NOMO-1 treated with dmso at 0.1 percent for 144 hours (cell line): Measurements from ENCODE around the gene GNA14.
"Not testable (repeated sequence)": the region's sequence is repeated elsewhere in the genome, so short reads cannot be mapped to it uniquely, and the experiment has no call there.

Experiments used
- DNase-seq: peaks from one replicate; lab custom pipeline; 2025; ENCODE audit not compliant: unreplicated experiment; lab: John Stamatoyannopoulos, UW

Gene GNA14

GRCh38 chr9:77592476-77592875 is 55.6 kb downstream of the GNA14 start:
- DNase-seq, result no peak

GRCh38 chr9:77589046-77589795 is 58.9 kb downstream of the GNA14 start:
- DNase-seq, result no peak

- no peak for DNase-seq
Measured at GRCh38 chr9:77588271-77588937, 59.7 kb downstream of the GNA14 start.

GRCh38 chr9:77587851-77588250 is 60.3 kb downstream of the GNA14 start:
- no peak for DNase-seq

GRCh38 chr9:77587042-77587441 is 61.1 kb downstream of the GNA14 start:
- no peak for DNase-seq

- DNase-seq, result no peak
Measured at GRCh38 chr9:77586591-77586990, 61.5 kb downstream of the GNA14 start.

GRCh38 chr9:77585335-77585786 is 62.8 kb downstream of the GNA14 start:
- DNase-seq, result no peak

GRCh38 chr9:77584927-77585326 is 63.2 kb downstream of the GNA14 start:
- not testable (repeated sequence) for DNase-seq

- DNase-seq, result no peak
Measured at GRCh38 chr9:77582961-77583576, 65.1 kb downstream of the GNA14 start.

DNA sequence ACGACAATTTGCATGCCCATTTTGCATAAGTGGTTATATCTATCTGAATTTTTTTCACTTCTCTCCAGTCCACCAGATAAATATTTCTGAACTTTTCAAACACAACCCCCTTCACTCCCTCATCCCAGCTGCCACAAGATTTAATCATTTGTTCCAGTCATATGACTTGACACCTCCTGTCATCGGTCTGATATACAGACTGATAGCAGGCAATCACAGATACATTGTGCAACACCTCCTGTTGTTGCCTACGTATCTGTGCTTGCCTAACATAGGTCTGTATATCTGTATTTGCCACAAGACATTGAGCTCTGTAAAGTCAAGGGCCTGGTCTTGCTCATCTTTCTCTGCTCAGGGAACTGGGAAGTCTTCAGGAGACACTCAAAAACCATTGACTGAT is 65.6 kb downstream of the GNA14 start:
- DNase-seq, result no peak

DNA sequence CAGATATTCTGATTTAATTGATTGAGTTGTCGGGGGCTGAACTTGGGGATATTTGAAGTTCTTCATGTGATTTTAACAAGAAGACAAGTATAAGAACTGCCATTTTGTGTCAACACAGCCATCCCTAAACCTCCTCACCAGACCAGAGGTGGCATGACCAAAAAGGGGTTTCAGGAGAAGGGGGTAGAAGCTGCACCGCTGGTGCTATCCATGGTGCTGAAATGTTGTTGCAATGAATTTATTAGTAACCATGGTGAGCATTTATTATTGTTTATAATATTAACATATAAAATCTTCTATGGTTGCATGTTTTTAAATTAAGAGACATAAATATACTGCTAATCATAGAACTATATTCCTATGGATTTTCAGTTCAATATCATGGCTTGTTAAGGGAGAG is 72.3 kb downstream of the GNA14 start:
- DNase-seq, result no peak

- no peak for DNase-seq
Measured at GRCh38 chr9:77569335-77569734, 78.8 kb downstream of the GNA14 start.

DNA sequence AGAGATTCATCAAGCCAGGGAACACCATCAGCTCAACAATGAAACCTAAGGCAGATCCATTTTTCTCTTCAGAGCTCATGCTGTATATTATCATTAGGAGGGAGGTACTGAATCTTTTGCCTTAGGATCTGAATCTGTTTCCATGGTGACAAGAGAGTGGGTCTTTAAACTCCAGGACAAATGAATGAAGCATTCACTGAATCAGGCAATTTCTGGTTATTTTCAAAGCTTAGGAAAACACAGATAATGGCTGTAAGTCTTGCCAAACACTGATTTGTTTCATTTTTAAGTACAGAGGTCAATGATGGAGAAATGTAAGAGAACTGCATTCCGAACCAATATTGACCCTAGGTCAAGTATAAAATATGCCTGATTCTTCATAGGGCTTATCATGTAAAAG is 84.9 kb downstream of the GNA14 start:
- DNase-seq, result no peak

DNA sequence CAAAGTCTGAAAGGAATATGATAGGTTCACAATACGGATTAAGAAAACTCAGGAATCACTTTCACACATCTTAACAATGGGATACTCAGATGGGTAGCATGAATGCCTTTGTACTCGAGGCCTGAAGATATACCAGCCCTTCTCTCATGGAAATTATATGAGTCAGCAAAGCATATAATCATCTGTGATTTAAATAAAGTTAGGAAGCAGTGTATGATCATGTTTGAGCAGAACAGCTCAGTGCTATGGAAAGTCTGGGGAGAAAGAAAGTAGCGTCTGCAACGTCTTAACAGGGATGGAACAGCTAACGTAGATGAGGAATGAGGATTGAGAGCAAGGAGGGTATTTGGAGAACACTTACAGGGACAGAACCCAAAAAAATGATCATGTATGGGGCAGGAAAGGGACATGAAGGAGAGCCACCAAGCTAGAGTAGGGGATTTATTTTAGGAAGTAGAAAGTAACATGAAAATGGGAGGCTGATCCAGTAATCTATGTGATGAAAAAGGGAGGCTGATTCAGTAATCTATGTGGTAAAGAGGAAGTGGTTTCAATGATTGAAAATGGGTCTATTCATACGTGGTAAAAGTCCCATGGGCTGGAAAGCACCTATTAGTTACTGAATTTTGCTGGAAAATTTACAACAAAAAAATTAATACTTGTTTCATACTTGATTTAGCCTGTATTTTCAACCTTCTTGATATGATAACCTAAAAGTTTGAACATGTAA is 85.9 kb downstream of the GNA14 start:
- no peak for DNase-seq

GRCh38 chr9:77561331-77562018 is 86.6 kb downstream of the GNA14 start:
- DNase-seq, result no peak

GRCh38 chr9:77556396-77556795 is 91.7 kb downstream of the GNA14 start:
- no peak for DNase-seq

DNA sequence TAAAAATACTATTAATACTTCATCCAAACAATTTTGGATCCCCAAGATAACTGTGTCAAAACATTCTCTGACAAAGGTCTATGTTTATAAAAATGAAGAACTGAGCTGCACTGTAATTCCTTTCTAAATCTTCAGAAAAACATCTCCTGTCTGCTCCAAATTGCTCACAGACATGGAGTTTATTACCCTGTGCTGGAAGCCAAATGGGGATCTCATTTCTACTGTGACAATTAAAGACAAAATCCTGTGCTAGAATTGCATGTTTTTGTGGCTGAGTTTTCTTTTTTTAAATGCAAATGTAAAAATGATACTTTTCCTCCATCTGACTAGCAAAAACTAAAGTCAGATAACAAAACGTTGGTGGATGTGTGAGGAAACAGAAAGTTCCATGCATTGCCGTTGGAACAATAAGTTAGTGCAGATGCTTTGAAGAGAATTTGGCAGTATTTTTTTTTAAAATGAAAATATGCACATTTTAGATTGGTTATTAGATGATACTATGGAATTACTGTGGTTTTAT is 93.5 kb downstream of the GNA14 start:
- no peak for DNase-seq

DNA sequence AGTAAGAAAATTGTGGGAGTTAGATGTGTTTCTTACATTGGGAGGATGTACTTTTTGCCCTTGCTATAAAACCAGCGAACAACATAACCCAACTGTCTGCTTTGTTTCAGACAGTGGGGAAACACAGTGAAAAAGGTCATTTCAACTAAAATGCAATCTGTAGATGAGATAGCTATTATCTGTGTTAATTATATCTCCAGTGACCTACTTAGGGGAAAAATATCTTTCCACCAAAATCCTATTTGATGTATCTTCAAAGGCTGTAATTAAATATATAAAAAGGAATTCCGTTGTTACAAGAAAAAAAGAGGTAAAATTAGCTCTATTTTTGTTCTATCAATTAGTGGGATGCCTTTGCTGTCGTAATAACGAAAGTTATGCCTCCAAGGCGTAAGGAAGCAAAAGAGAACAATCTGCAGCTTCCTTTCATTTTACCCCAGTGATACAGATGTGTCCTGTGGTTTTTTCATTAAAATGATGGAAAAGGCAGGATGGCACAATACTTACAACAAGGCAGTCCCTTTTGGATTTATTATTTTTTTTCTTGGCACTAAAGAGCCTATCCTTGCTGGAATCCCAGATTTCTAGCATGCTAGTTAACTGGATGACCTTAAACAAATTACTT is 100.9 kb downstream of the GNA14 start:
- no peak for DNase-seq

- DNase-seq, result no peak
Measured at GRCh38 chr9:77546376-77546950, 101.7 kb downstream of the GNA14 start.

DNA sequence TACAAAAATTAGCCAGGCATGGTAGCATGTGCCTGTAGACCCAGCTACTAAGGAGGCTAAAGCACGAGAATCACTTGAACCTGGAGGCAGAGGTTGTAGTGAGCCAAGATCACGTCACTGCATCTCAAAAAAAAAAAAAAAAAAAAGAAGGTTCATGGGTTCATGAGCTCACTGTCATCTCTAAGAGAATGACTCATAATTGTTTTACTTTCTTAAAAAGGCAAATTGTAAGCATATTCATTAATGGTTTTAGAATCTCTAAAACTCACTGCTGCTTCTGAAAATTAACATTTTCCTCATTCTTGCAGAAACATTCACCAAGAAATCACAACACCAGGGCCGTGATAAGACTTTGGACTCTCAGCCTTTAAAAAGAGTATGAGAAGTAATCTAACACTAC is 103.6 kb downstream of the GNA14 start:
- DNase-seq, result no peak
